Measurements from ENCODE around the gene NOB1. TPM values are rescaled to one million over a fixed set of nuclear protein-coding genes. Genes with fewer than 3 reads are reported as not detected.

NOB1 gene
- total and polyA plus RNA-seq, 2 of the 4 experiments (the other 2 are of a cell fraction) = 47.0 to 58.1 TPM

DNA sequence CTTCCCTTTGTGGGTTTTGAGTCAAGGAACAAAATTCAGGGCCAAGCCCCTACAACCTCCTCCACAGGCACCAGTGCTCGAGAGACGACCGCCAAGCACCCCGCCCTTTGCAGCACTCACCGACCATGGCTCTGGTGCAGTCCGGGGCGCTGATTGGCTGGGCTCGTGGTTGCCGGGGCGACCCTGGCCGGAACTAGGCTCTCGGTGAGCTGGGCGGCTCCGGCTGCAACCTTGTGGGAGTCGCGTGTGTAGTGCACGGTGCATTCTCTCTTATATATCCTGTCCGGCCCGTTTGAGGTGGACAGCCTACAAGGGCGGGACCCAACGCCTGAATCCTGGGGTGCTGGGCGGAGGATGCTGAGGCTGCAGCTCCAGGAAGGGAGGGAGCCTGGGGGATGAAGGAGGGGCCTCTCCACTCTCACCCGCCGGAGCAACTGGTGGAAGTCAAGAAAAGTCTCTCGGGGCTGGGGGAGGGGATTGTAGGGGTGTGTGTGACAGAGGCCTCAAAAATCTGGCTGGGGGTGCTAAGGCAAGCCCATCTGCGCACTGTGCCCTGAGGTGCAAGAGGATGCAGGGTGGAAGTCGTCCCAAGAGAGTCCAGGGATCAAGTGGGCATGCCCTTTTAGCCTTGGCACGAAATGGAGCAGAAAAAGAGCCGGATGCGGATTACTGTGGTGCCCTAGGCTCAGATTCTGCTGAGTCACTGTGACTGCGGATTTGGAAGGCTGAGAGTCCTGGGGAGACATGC lies 28.2 kb downstream of the NOB1 start, which contains the start of gene NQO1:
NQO1 (minus strand) TSS at position 248 of the 748 bp plus-strand sequence; CDS start at position 127, 121 bp downstream.
- peak within 1 kb of the TSS; percentile 88 to 96 for H4K8ac ChIP-seq (ENCODE audit: low read depth in 2 of 2, low read length in 2 of 2)
- H3K27ac ChIP-seq (ENCODE audit: insufficient read depth, low read length) = peak within 1 kb of the TSS; percentile 95
- DNase-seq (peak; percentile 97), ATAC-seq (ENCODE audit: low read depth) (peak; percentile 91)
- peak within 1 kb of the TSS; percentile 98 for H3K56ac ChIP-seq (ENCODE audit: extremely low read depth, insufficient read depth, low read length)
- peak within 1 kb of the TSS; percentile 81 for H3K4me2 ChIP-seq (ENCODE audit: low read depth, low read length)
- peak within 1 kb of the TSS; percentile 82 for H2AFZ ChIP-seq (replicated peaks; ENCODE audit: low read length, poor library complexity)
- peak within 1 kb of the TSS; percentile 97 for H4K5ac ChIP-seq (ENCODE audit: low read depth, low read length)
- in situ Hi-C loops (cut with MboI; ENCODE audit: low sequenced_read_pairs) (no loop called here), intact Hi-C loops (cut with micrococcal nuclease) (loop anchor here (2.0 kb wide), 1 partner anchor 28 kb away; the partner anchor contains the start of gene NOB1), dilution Hi-C loops (cut with HindIII; ENCODE audit: low sequenced_read_pairs, unreplicated experiment) (no loop called here)
- POLR2A ChIA-PET (ENCODE audit: unreplicated experiment) = interaction anchor here (0.7 kb wide), 1 partner anchor 345 kb away, joined by 3 read pairs; no protein-coding TSS in a partner anchor
- peak within 1 kb of the TSS; percentile 93 for H2AK9ac ChIP-seq (replicated peaks; ENCODE audit: low read depth, low read length, poor library complexity)
- peaks cover 2% of the 10 kb centered on the region; the same call in 1 of the 2 replicates for H3K36me3 ChIP-seq (ENCODE audit: control insufficient read depth, insufficient read depth, low read length)
- H2BK15ac ChIP-seq (ENCODE audit: low read depth, low read length) = peak within 1 kb of the TSS; percentile 87
- H2BK120ac ChIP-seq (ENCODE audit: low read depth, low read length) = peak within 1 kb of the TSS; percentile 100
- no peaks in the 10 kb centered on the region for H3K9me3 ChIP-seq (ENCODE audit: control insufficient read depth, insufficient read depth, low read length)
- H3K14ac ChIP-seq (replicated peaks; ENCODE audit: low read depth, low read length) = peak within 1 kb of the TSS; percentile 100
- peaks cover 18 to 65% of the 10 kb centered on the region in 2 experiments for H3K79me1 ChIP-seq (ENCODE audit: low read depth in 1 of 2, low read length in 2 of 2)
- H3K23ac ChIP-seq (ENCODE audit: low read depth, low read length) = peak within 1 kb of the TSS; percentile 94
- no TSS peak for BruUV-seq (replicated peaks)
- CTCF ChIA-PET = interaction anchor here (1.0 kb wide), 1 partner anchor 28 kb away, joined by 4 read pairs; the partner anchor contains the start of gene NOB1
- peak within 1 kb of the TSS; percentile 96 for H3K18ac ChIP-seq (ENCODE audit: low read depth, low read length)
- H3K4me3 ChIP-seq (ENCODE audit: insufficient read depth, low read depth, low read length) = peak within 1 kb of the TSS; percentile 58
- 1% methylated on average over 14 of the region's 31 CpGs; no CpG with 5 or more reads in 1 of the 2 experiments for WGBS, 2 experiments (ENCODE audit: extremely low coverage in 2 of 2, insufficient read length in 1 of 2)
- 0 out of 2 replicates have a peak, but pooled peaks cover 5% of the 10 kb centered on the region for H3K9me1 ChIP-seq (ENCODE audit: insufficient read depth, low read length)
- peak within 1 kb of the TSS; percentile 97 for H2AK5ac ChIP-seq (ENCODE audit: low read depth, low read length)
- peak within 1 kb of the TSS; percentile 92 for H2BK5ac ChIP-seq (ENCODE audit: low read depth, low read length, poor library complexity, severe bottlenecking)
- H2BK20ac ChIP-seq (ENCODE audit: low read depth, low read length) = peak within 1 kb of the TSS; percentile 99
- peaks cover 23% of the 10 kb centered on the region; the same call in 1 of the 2 replicates for H4K20me1 ChIP-seq (ENCODE audit: insufficient read depth, low read length)
- peak within 1 kb of the TSS; percentile 92 for H3K9ac ChIP-seq (ENCODE audit: low read depth, low read length)
- H3K27me3 ChIP-seq (ENCODE audit: control insufficient read depth, insufficient read depth, low read length) = no peaks in the 10 kb centered on the region
- peak within 1 kb of the TSS; percentile 100 for H3K4ac ChIP-seq (ENCODE audit: low read depth, low read length)
- H3K4me1 ChIP-seq (ENCODE audit: control insufficient read depth, insufficient read depth, low read length) = peaks cover 8% of the 10 kb centered on the region; the same call in 1 of the 2 replicates
- peak within 1 kb of the TSS; percentile 100 for H4K91ac ChIP-seq (ENCODE audit: insufficient read depth, low read depth, low read length)
- TF ChIP-seq POLR2A (IDR thresholded peaks at IDR 0.05; ENCODE audit: low read depth, low read length) (peak; percentile 92), RFX5 (IDR thresholded peaks at IDR 0.05; ENCODE audit: low read depth, low read length) (no peak), FOS (IDR thresholded peaks at IDR 0.05; ENCODE audit: low read depth, low read length) (0 out of 2 replicates have a peak, but pooled peaks have one; percentile 16), SMC3 (IDR thresholded peaks at IDR 0.05; ENCODE audit: low read depth, low read length) (no peak), MXI1 (IDR thresholded peaks at IDR 0.05; ENCODE audit: borderline replicate concordance, low read depth, low read length) (peak; percentile 94), BHLHE40 (IDR thresholded peaks at IDR 0.05; ENCODE audit: low read depth, low read length) (peak; percentile 59; the same call in 1 of the 2 replicates), MAFK (IDR thresholded peaks at IDR 0.05; ENCODE audit: low read depth, low read length) (peak; percentile 95), RCOR1 (IDR thresholded peaks at IDR 0.05; ENCODE audit: insufficient replicate concordance, low read length) (no peak), NFE2L2 (IDR thresholded peaks at IDR 0.05; ENCODE audit: low read depth, low read length) (peak; percentile 100), MAZ (IDR thresholded peaks at IDR 0.05; ENCODE audit: borderline replicate concordance, low read depth, low read length) (peak; percentile 77; the same call in 1 of the 2 replicates)
- TF ChIP-seq, protein P1, sequence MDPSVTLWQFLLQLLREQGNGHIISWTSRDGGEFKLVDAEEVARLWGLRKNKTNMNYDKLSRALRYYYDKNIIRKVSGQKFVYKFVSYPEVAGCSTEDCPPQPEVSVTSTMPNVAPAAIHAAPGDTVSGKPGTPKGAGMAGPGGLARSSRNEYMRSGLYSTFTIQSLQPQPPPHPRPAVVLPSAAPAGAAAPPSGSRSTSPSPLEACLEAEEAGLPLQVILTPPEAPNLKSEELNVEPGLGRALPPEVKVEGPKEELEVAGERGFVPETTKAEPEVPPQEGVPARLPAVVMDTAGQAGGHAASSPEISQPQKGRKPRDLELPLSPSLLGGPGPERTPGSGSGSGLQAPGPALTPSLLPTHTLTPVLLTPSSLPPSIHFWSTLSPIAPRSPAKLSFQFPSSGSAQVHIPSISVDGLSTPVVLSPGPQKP (IDR thresholded peaks at IDR 0.05; ENCODE audit: borderline replicate concordance, low read depth, low read length) = no peak
- TF ChIP-seq, protein P2, sequence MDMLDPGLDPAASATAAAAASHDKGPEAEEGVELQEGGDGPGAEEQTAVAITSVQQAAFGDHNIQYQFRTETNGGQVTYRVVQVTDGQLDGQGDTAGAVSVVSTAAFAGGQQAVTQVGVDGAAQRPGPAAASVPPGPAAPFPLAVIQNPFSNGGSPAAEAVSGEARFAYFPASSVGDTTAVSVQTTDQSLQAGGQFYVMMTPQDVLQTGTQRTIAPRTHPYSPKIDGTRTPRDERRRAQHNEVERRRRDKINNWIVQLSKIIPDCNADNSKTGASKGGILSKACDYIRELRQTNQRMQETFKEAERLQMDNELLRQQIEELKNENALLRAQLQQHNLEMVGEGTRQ (IDR thresholded peaks at IDR 0.05; ENCODE audit: low read depth, low read length) = no peak
- TF ChIP-seq, protein P3, sequence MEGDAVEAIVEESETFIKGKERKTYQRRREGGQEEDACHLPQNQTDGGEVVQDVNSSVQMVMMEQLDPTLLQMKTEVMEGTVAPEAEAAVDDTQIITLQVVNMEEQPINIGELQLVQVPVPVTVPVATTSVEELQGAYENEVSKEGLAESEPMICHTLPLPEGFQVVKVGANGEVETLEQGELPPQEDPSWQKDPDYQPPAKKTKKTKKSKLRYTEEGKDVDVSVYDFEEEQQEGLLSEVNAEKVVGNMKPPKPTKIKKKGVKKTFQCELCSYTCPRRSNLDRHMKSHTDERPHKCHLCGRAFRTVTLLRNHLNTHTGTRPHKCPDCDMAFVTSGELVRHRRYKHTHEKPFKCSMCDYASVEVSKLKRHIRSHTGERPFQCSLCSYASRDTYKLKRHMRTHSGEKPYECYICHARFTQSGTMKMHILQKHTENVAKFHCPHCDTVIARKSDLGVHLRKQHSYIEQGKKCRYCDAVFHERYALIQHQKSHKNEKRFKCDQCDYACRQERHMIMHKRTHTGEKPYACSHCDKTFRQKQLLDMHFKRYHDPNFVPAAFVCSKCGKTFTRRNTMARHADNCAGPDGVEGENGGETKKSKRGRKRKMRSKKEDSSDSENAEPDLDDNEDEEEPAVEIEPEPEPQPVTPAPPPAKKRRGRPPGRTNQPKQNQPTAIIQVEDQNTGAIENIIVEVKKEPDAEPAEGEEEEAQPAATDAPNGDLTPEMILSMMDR (conservative IDR thresholded peaks at IDR 0.05; ENCODE audit: low read depth, low read length) = no peak

All from IMR-90 (cell line).